A673 (cell line): ENCODE results near the gene SLC4A2. TPM values are rescaled to one million over a fixed set of nuclear protein-coding genes. Genes with fewer than 3 reads are reported as not detected.

Source experiments
- BruUV-seq: library from RNA; stranded (reverse); fragments of 400-500 nt; replicated peaks from 2 replicates; lab custom pipeline; 2021; lab: Mats Ljungman, UMichigan
- CTCF ChIA-PET: fragments of 300-600 bp; sonication (Branson Sonifier 250); formaldehyde crosslinking; loops from one replicate; lab custom pipeline; 2022; ENCODE audit warnings: antibody characterized with exemption; lab: Charles Lee
- POLR2A ChIA-PET: fragments of 300-600 bp; sonication (Branson Sonifier 250); formaldehyde crosslinking; loops from one replicate; lab custom pipeline; 2022; ENCODE audit warnings: antibody characterized with exemption; ENCODE audit not compliant: low non-redundant PET; lab: Charles Lee
- DNase-seq: peaks from one replicate; pipeline ENCODE4 v3.0.0-alpha.2; 2015; ENCODE audit warnings: low spot score
- H3K27ac ChIP-seq: fragments of 200-600 bp; sonication (generic); 2 replicates; pipeline ENCODE4 v1.5.1; 2016; ENCODE audit warnings: mixed run types, low read depth, mild to moderate bottlenecking, mixed read lengths, antibody characterized with exemption, low read length; ENCODE audit not compliant: poor library complexity, severe bottlenecking
- H3K27me3 ChIP-seq: fragments of 200-600 bp; sonication (generic); replicated peaks from 2 replicates; pipeline ENCODE4 v1.6.1; 2017; ENCODE audit warnings: mixed run types, low read depth, mild to moderate bottlenecking, mixed read lengths, antibody characterized with exemption, low read length; ENCODE audit not compliant: insufficient read depth, poor library complexity
- H3K36me3 ChIP-seq: fragments of 200-600 bp; sonication (generic); 2 replicates; pipeline ENCODE4 v1.6.1; 2016; ENCODE audit warnings: mixed run types, mild to moderate bottlenecking, mixed read lengths, antibody characterized with exemption, low read length; ENCODE audit not compliant: insufficient read depth, poor library complexity, severe bottlenecking
- H3K4me1 ChIP-seq: fragments of 200-600 bp; sonication (generic); 2 replicates; pipeline ENCODE4 v1.6.1; 2017; ENCODE audit warnings: mixed run types, mild to moderate bottlenecking, mixed read lengths, antibody characterized with exemption, low read length; ENCODE audit not compliant: insufficient read depth, poor library complexity, severe bottlenecking
- H3K4me3 ChIP-seq: fragments of 200-600 bp; sonication (generic); 2 replicates; pipeline ENCODE4 v1.5.1; 2016; ENCODE audit warnings: low read depth, mixed run types, mild to moderate bottlenecking, mixed read lengths, low read length; ENCODE audit not compliant: poor library complexity, severe bottlenecking
- H3K9me3 ChIP-seq: fragments of 200-600 bp; sonication (generic); 2 replicates; pipeline ENCODE4 v1.6.1; 2016; ENCODE audit warnings: mixed run types, low read depth, mild to moderate bottlenecking, mixed read lengths, antibody characterized with exemption, low read length; ENCODE audit not compliant: poor library complexity, severe bottlenecking
- CTCF ChIP-seq: fragments of 300-800, 200-600 bp; sonication (generic); conservative IDR thresholded peaks from 2 replicates; pipeline ENCODE4 v1.5.1; 2017; ENCODE audit warnings: low read depth, mild to moderate bottlenecking, antibody characterized with exemption, low read length, moderate library complexity, mixed read lengths
- EZH2 ChIP-seq: fragments of 200-600 bp; sonication (generic); IDR thresholded peaks from 2 replicates; pipeline ENCODE4 v1.6.1; 2017; ENCODE audit warnings: borderline replicate concordance, low read depth, mild to moderate bottlenecking, mixed read lengths, antibody characterized with exemption, low read length; ENCODE audit not compliant: poor library complexity, severe bottlenecking
- intact Hi-C: fragments of 100-400 bp; cut with micrococcal nuclease; formaldehyde crosslinking; loops from one replicate; pipeline ENCODE4 v1.10.0; 2022; ENCODE audit not compliant: unreplicated experiment
- total RNA-seq: library from RNA; stranded (reverse); gene quantifications from 2 replicates; pipeline ENCODE4 v1.2.3, GENCODE V29; 2021

Gene SLC4A2
- total RNA-seq, 1 experiment from 2014 or later = 222 TPM

GRCh38 chr7:151071032-151071866 is 11.9 kb downstream of the SLC4A2 start:
- DNase-seq = no peak
- H3K9me3 ChIP-seq = no peaks in the 10 kb centered on the region
- intact Hi-C loops = no loop called here
- ChIA-PET POLR2A (interaction anchor here (0.5 kb wide), 1 partner anchor 158 kb away, joined by 5 read pairs; no protein-coding TSS in a partner anchor), CTCF (interaction anchor here (0.6 kb wide), 1 partner anchor 54 kb away, joined by 3 read pairs; no protein-coding TSS in a partner anchor)
- BruUV-seq = no TSS peak
- TF ChIP-seq CTCF (no peak), EZH2 (no peak)
- no peak overlapping the region for H3K4me3 ChIP-seq
- H3K36me3 ChIP-seq = peaks cover 84% of the 10 kb centered on the region
- no peak overlapping the region for H3K27ac ChIP-seq
- no peaks in the 10 kb centered on the region for H3K27me3 ChIP-seq
- no peaks in the 10 kb centered on the region for H3K4me1 ChIP-seq

DNA sequence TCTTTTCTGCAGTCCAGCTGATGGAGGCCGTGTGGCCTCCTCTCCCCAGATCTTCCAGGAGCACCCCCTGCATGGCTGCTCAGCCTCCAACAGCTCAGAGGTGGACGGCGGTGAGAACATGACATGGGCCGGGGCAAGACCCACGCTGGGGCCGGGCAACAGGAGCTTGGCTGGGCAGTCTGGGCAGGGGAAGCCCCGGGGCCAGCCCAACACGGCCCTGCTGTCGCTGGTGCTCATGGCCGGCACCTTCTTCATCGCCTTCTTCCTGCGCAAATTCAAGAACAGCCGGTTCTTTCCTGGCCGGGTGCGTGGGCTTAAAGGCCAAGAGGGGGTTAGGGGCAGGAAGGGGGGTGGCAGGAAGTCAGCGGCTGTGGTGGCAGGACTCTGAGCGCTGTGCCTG is 14.6 kb downstream of the SLC4A2 start:
- TF ChIP-seq CTCF (no peak), EZH2 (no peak)
- H3K27me3 ChIP-seq = no peaks in the 10 kb centered on the region
- H3K4me1 ChIP-seq = peaks cover 4% of the 10 kb centered on the region
- DNase-seq = no peak
- H3K4me3 ChIP-seq = no peak overlapping the region
- BruUV-seq = no TSS peak
- CTCF ChIA-PET = no interaction called here
- intact Hi-C loops = no loop called here
- POLR2A ChIA-PET = no interaction called here
- H3K36me3 ChIP-seq = peaks cover 78% of the 10 kb centered on the region
- no peaks in the 10 kb centered on the region for H3K9me3 ChIP-seq
- H3K27ac ChIP-seq = no peak overlapping the region

- Histone ChIP-seq H3K27me3 (no peaks in the 10 kb centered on the region), H3K4me1 (peaks cover 13% of the 10 kb centered on the region), H3K27ac (no peak overlapping the region), H3K9me3 (no peaks in the 10 kb centered on the region), H3K36me3 (peaks cover 68% of the 10 kb centered on the region), H3K4me3 (no peak overlapping the region)
- DNase-seq = no peak
- no peak for TF ChIP-seq CTCF
- no peak for TF ChIP-seq EZH2
- intact Hi-C loops = no loop called here
- no TSS peak for BruUV-seq
- CTCF ChIA-PET = interaction anchor here (0.6 kb wide), 1 partner anchor 20 kb away, joined by 5 read pairs; no protein-coding TSS in a partner anchor
- POLR2A ChIA-PET = no interaction called here
These were observed 15.7 kb downstream of the SLC4A2 start for GRCh38 chr7:151074817-151075661.
